HG03095 (cell line): ENCODE data around the gene GRIN3A.
"Not testable (repeated sequence)": the region's sequence is repeated elsewhere in the genome, so short reads cannot be mapped to it uniquely, and the experiment has no call there.

Source experiments
- ATAC-seq: cut with Tn5 transposase; IDR thresholded peaks from one replicate; pipeline ENCODE4 v1.9.1; 2021; ENCODE audit warnings: moderate library complexity; ENCODE audit not compliant: unreplicated experiment

Gene GRIN3A

DNA sequence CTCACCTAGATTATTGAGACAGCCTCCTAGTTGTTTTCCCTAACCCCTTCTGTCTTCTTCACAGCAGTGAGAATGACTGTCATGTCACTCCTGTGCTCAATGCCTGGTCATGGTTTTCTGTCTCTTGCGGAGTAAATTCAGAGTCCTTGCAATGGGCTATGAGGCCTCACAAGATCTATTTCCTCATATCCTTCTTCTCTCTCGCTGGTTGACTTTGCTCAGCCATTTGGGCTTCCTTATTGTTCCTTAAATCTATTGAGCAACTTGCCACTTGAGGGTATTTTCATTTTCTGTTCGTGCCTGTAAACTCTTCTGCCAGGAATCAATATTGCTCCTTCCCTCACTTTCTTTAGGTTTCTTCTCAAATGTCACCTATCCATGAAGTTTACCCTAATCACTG is 152.7 kb downstream of the GRIN3A start:
- ATAC-seq: no peak

DNA sequence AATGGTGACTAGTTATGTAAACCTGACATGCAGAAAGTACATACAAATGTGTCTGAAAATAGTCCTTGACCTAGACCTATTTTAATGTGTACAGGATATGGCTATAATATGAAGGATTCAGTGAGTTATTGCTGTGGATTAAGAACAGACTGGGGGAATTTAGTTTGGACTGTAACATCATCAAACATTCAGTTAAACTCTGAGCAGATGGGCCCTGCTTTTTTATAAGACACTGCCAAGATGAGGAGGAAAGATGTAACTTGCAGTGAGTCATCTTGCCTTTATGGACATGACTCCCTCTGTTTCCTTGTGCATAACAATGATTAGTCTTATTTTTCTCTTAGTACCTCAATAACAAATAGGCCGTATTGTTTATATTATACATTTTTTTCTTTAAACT is 155.9 kb downstream of the GRIN3A start:
- ATAC-seq: no peak

DNA sequence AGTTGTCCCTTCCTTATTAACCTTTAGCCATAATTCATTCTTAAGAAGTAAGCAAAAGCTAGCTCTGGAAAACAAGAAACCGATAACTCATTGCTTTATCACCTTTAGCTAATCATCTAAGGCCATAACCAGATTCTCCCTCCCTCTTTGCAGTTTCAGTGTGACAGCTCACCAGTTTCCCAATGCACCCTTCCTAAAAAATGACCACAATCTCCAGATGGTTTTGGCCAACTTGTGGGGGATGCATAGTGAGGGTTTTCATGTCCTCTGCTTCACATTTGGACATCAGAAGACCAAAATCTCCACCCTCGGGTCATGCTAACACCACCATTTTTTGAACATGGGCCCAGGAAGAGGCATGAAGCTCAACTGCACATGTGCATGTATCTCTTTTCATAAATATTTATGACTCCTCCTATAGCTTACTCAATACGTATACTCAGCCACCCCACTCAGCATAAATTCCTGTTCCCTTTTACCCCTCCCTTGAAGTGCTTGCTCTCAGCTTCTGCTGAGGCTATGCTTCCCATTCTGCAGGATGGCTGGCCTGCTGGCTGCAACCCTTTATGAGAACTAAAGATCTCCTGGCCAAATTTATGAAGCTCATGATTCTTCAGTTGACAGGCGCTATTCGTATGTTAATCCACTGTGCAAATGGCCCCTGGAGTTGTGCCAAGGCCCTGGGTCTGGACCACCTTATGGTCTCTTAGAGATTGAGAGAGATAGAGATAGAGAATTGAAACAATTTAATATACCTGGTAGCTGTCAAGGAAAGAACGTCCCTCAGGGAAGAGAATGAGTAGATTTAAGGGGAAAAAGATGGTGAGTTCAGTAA is 158.5 kb downstream of the GRIN3A start:
- ATAC-seq: no peak

DNA sequence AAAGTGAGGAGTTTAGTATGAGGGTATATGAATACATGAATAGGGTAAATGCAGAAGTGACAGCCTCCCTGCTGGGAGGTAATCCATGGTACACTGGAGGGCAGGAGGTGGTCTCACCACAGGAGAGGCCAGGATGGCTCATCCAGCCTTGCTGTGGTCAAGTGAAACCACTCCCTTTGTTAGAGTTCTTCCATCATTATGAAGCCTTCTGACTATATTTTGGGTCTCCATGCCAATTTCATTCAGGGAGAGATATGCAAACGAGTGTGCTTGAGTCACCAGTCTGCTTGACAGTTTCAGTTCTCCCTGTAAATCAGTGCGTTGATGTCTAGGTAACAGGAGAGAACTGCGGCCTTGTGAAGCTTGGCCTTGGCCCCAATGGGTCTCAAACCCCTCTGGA is 160.1 kb downstream of the GRIN3A start:
- ATAC-seq: peak; percentile 74

DNA sequence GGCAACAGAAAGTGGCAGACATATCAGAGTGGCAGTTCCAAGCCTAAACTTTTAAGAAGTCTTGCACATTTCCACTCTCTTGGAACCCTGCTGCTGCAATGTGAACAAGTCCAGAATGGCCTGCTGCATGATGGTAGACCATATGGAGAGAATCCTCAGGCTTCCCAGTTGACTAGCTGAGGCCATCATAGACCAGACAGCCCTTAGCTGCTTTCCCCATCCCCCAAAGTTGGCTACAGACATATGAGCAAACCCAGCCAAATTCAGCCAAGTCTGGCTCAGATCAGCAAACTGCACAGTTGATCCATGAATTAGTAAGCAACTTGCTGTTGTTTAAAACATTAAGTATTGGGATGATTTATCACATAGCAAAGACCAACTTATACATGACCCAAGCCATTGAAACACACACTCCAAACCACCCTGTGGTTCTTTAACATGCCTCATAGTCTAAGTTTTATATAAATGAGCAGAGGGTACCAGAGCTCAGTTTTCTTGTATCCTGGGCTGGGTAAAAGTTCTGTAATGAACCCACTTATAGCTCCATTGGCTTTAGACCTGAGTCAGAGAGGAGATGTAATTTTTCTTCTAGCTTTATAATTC is 163.6 kb downstream of the GRIN3A start:
- ATAC-seq: no peak

DNA sequence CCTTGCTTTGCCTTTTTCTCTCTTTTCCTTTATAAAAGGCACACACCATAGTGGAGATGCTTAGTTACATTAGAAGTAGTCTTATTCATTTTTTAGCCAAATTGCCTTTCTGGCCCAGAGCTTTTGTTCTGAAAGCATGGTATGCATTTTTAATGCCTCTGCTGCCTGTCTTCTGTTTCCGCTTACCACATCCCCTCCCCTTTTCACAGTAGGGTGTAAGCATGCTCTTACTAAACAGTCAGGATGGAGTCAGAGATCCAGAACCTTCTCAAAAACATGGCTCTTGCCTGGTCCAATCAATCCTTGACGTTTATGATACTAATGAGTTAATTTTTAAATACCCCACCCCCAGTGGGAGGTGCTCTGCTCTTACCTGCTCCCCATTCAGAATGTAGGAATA is 166.1 kb downstream of the GRIN3A start:
- ATAC-seq: no peak

DNA sequence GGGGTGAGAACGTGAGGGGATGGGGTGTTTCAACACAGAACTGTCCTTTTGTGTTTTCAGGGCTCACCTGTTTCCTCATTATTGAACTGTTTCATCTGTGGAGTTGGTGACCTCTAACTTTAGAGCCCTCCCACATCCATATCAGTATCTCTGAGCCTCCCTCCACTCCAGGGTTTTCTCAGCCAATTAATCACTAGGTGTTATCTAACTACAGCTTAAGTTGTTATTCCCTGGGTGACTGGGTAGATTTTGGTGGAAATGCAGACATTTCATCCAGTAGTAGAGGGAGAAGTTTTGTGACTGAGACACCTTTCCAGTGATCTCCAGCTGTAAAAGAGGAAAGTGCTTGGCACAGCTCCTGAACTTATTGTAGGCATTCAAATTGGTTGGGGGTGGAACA is 167.3 kb downstream of the GRIN3A start:
- no peak for ATAC-seq

DNA sequence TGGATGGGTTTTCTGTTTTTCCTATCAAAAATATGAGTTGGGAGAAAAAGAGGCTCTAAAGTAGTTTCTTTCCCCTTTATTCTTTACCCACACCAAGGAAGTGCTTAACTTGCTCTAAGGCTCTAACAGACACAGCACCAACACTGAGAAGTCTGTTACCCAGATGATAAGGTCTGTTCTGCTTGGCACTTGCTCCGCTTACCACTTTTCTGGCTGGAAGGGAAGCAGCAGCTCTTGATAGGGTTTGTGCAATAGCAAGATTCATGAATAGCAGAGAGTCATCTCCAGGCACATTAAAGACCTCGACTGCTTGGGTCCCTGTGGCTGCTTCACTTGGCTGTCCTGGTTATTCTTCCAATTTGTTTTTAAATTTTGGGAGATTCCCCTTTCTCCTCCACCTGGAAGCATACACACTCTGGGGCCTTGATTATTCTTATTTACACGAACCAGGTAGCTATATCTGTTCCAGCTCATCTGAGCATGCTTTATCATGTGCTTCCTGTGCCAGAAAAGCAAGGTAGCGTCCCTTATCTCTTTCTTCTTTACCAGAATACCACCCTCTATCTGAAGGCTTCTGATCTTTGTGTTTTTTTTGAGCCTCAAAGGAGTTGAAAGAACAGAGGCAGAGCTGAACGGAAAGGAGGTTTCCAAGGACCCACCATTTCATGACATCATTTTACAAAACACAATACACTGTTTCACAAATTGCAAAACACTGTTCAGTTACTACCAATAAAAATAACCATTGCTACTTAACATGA is 168.5 kb downstream of the GRIN3A start:
- no peak for ATAC-seq

DNA sequence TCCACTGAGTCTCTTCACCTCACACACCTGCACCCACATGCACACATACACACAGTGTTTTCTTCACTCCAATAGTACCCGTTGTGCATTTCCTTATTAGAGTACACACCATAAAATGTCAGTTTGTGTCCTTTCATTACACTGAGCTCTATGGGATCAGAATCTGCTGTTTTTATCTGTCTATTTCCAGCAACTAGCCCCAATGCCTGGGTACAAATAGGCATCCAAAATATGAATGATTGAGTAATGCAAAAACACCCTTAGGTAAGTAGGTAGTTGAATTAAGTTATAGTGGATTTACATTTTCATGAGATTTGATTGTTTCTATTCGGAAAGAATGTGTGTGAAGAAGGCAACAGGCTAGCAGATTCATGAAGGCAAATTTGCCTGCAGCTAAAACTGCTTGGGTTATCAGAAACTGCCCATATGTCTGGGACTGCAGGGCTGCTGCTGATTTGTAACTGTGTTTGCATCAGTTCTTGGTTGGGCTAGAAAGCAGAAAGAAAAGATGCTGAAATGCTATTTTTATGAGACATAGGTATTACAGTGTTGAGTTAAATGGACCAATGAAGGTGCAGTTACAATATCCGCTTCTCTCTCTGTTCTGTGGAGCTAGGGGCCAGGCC is 170.6 kb downstream of the GRIN3A start:
- ATAC-seq: no peak

DNA sequence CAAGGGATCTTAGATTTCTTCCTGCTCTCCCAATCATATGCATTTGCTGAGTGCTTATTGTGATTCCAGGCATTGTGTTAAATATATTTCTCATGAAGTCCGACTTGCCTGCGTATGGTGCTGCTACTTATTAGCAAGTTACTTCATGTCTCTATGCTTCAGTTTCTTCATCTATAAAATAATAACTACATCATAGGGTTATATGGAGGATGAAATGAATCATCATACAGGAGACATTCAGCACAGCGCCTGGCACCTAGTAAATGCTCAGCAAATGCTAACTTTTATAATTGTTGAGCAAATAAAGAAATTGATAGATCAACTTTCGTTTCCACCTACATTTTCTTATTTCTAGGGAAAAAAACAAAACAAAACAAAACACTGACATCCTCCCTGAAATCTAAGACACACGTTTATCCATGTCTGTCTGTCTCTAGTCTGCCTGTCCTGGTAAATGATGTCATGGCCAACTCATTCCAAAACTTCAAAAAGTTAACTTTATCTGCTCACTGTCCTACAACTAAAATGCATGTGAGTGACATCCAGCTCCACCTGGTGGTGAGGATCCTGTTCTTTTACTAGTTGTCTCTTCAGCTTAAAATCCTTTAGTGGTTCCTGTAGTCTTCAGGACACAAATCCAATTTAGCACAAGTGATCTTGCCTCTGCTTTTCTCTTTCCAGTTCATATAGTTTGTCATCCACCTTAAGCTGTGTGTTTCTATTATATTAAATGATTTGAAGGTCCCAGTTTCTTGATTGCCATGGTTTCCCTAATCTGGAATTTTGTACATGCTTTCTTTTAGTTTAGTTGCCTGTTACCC is 171.3 kb downstream of the GRIN3A start:
- no peak for ATAC-seq

DNA sequence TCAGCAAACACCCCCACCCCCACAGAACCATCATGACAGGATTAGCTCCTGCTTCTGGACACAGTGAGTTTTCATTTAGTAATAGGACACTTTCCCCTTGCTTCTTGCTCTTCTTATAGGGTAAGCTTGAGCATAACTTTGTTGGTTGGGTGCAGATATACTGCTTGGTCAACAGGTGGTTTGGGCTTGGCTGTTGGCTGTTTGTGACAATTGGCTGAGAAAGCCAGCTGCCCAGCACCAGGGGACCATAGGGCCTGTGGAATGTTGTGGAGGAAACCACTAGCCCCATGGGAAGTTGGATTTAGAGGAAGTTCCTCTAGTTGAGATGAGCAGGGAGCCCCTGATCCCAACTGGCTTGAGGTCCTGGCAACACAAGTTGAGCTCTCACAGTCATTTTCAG is 174.2 kb downstream of the GRIN3A start:
- no peak for ATAC-seq

DNA sequence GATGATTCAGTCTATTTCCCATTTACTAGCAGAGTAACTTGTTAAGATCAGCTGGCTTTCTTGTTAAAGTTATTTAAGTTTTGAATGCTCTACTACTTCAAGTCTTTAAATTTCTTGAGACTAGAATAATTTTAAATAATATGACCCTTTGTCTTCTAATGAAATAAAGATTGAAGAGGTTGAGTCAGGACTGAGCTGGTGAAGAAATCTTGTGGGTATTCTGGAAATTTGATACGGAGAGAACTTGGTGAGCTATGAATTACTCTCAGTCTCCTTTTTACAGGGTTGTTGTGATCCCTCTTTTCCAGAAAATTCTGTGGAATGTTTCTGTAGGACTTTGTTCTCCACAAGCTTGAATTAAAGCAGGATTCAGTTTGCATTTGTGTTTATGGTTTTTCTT is 175.5 kb downstream of the GRIN3A start:
- ATAC-seq: no peak

DNA sequence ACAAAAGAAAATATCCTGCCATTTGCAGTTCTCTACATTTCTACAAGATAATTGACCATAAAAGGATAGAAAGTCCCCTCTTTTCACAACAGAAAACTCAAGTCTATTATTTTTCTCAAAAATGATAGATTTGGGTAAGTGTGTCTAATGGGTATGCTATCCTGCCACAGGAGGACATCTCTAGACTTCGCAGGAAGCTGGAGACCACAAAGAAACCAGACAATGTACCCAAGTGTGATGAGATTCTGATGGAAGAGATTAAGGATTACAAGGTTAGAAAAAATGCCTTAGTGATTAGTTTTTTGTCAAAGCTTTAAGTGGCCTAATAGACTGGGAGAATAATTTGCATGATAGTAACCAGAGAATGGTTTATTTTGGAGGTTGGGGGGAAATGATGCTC is 176.7 kb downstream of the GRIN3A start:
- no peak for ATAC-seq

DNA sequence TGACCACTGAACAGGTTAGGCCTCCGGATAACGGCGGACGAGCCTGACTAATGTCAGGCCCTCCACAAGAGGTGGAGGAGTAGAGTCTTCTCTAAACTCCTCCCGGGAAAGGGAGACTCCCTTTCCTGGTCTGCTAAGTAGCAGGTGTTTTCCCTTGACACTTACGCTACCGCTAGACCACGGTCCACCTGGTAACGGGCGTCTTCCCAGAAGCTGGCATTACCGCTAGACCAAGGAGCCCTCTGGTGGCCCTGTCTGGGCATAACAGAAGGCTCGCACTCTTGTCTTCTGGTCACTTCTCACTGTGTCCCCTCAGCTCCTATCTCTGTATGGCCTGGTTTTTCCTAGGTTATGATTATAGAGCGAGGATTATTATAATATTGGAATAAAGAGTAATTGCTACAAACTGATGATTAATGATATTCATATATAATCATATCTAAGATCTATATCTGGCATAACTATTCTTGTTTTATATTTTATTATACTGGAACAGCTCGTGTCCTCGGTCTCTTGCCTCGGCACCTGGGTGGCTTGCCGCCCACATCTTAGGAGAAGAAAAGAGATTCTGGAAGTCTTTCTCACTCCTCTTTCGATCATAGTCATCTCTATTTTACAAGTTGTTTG is 188.9 kb downstream of the GRIN3A start:
- not testable (repeated sequence) for ATAC-seq

DNA sequence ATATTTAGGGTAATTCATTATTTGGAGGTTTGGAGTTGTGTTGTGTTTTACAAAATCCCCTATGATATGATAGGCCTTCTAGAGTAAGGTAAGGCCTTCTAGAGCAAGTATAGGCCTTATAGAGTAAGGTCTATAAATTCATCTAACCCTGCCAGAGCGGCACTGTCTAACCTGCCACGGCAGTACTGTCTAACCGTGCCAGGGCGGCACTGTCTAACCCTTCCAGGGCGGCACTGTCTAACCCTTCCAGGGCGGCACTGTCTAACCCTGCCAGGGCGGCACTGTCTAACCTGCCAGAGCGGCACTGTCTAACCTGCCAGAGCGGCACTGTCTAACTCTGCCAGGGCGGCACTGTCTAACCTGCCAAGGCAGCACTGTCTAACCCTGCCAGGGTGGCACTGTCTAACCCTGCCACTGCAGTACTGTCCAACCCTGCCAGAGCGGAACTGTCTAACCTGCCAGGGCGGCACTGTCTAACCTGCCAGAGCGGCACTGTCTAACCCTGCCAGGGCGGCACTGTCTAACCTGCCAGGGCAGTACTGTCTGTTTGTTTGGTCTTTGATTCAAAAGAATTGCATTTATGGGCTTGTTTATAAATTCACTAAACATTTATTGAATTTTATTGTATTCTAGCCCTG is 195.2 kb downstream of the GRIN3A start:
- no peak for ATAC-seq

DNA sequence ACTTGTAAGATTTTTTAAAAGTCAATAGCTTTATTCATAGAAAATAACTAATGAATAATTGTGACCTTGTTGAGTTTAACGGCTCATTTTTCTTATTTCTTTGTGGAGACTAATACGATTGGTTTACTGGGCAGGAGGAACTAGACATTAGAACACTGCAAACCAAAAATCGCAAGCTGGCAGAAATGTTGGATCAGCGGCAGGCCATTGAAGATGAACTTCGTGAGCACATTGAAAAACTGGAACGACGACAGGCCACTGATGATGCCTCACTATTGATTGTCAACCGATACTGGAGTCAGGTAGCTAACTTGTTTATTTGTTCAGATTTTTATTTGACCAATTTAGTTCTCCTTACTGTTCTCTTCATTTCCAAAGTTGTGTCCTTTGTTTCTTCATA is 198.4 kb downstream of the GRIN3A start:
- ATAC-seq: no peak

DNA sequence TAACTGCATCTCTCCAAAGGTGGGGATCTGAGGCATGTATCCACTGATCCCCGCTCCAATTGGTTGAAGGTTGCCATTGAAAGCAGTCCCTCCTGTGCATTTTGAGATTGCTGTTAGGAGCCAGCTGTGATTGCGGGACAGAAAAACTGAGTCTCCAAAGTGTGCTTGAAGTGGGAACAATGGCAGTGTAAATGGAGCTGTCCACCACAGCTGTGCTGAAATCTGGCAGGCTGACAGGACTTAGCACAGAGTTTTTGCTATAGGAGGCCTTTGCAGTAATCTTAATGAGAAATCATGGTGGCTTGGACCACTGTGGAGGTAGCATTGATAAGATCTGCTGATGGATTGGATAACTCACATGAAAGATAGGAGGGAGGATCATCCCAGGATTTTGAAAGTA is 201.5 kb downstream of the GRIN3A start:
- ATAC-seq: no peak

DNA sequence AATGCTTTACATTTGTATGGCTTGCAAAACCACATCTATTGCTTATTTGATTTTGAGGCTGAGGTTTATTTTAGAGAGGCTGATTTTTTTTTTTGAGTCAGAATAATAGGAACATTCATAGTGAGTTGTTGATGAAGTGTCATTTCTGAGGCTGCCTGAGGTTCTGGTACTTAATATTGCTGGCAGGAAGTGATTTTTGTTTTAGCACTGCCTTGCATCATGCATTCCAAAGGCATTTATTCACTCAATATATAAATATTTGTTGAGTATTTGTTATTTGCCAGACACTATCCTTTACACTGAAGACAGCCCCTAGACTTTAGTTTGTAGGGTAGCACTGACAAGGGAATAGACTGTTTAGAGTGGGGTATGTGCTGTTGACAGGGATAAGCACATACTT is 202.1 kb downstream of the GRIN3A start:
- ATAC-seq: no peak

DNA sequence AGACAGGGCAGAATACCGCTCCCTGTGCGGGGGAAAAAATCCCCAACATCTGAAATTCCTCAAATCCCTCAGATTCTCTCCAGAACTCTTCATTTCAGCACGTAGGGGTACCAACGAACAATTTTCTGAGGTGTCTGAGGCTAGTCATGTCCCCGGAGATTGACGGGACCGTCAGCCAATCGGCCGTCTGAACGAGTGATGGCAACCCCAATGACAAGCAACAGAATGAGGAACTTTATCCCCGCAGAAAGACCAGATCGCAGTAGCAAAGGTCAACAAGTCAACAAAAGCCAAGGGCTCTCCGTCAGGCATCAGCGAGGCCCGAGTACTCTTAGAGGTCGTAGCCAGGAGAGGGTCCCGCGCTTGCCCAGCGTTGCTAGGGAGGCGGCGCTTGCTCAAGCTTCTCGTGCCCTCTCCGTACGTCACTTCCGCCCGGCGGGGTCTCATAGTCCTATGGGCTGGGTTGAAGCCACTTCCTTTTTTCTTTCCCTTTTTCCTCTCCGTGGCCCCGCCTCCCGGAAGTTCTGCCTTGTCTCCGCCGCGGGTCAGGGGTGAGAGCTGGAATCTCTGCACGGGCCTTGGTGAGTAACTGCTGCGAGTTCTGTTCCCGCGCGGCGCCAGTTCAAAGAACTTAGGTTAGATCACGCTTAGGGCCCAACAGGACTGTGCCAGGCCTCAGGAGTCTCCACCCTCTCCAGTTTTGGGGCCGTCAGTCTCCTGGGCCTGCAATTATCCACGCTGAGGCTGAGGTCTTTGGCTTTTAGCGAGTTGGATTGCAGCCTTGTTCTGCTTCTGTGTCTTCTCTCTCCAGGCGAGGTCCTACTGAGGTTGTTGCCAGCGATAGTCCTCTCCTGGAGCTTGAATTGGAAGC is 204.9 kb downstream of the GRIN3A start, which contains the start of gene RNF20:
RNF20 (plus strand) TSS at position 520 of the 871 bp plus-strand sequence. CDS start 1,571 bp downstream, outside the sequence.
- peak; percentile 98 for ATAC-seq
